GM18508 (cell line): Measurements from ENCODE around the gene ERVFRD-1.
"Not testable (repeated sequence)": the region's sequence is repeated elsewhere in the genome, so short reads cannot be mapped to it uniquely, and the experiment has no call there.

Source experiments
- ATAC-seq: cut with Tn5 transposase; IDR thresholded peaks from one replicate; pipeline ENCODE4 v1.9.1; 2021; ENCODE audit warnings: moderate number of reproducible peaks; ENCODE audit not compliant: insufficient read depth, unreplicated experiment

The ERVFRD-1 gene

GRCh38 chr6:11129908-11130565, 18.5 kb upstream of the ERVFRD-1 start:
- no peak for ATAC-seq

- ATAC-seq: no peak
These were observed 17.1 kb upstream of the ERVFRD-1 start for GRCh38 chr6:11128608-11129007.

DNA sequence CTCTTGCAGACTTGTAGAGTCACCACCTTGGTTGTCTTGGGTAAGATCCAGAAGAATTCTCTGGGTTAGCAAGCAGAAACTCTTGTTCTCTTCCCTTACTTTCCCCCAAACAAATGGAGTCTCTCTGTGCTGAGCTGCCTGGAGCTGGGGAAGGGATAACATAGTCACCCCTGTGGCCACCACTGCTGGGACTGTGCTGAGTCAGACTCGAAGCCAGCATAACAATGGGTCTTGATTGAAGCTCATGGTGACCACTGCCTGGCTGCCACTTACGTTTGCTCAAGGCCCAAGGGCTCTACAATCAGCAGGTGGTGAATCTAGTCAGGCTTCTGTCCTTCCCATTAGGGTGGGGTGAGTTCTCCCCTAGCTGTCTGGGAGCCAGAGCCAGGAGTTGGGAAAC, 15.4 kb upstream of the ERVFRD-1 start:
- no peak for ATAC-seq

GRCh38 chr6:11123978-11124377, 12.5 kb upstream of the ERVFRD-1 start:
- no peak for ATAC-seq

DNA sequence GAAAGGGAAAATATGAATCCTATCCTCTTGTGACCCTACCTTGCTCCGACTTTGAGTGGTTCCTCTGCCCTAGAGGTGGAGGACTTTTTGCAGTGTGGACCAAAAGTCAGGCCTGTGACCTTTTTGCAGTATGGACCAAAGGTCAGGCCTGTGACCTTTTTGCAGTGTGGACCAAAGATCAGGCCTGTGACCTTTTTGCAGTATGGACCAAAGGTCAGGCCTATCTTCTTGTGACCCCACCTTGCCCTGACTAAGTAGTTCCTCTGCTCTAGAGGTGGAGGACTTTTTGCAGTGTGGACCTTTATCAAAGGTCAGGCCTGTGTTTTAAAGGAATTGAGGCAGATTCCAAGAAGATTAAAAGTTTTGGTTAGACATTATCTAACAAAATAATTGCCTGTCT, 10.9 kb upstream of the ERVFRD-1 start:
- no peak for ATAC-seq

DNA sequence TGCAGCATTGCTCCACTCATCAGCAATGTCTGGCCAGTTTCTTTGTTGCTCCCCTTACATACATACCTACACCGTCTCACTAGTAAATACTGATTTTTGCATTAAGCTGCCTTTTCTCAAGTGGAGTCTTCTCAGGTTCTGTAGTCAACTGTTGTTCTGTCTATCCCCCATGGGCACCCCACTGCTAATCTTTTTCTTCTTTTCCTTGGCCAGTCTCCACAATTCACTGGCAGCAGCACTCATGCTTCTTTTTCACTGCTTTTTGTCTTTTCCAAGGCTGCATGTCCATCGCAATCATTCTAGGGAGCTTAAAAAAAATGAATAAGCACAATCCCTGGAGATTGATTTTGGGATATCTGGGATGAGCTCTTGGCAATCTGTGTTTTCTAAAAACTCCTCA, 10.3 kb upstream of the ERVFRD-1 start:
- no peak for ATAC-seq

GRCh38 chr6:11120271-11121005, 8.9 kb upstream of the ERVFRD-1 start:
- no peak for ATAC-seq

GRCh38 chr6:11115808-11116536, 4.4 kb upstream of the ERVFRD-1 start:
- ATAC-seq: not testable (repeated sequence)

DNA sequence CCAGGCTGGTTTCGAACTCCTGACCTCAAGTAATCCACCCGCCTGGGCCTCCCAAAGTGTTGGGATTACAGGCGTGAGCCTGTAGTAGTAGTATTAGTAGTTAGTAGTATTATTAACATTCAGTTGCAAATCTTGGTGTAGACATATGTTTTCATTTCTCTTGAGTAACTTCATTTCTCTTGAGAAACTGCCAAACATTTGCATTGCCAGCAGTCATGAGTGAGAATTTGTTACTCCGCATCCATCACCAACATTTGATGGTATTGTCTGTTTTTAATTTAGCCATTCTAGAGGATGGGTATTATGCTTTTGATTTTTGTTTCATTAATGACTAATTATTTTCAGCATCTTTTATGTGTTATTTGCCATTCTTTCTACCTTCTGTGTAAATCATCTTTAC, 1.5 kb upstream of the ERVFRD-1 start:
- ATAC-seq: no peak

GRCh38 chr6:11111769-11112437, 378 bp upstream of the ERVFRD-1 start:
- no peak for ATAC-seq

- ATAC-seq: no peak
These were observed 2.8 kb downstream of the ERVFRD-1 start for GRCh38 chr6:11108726-11109125.

DNA sequence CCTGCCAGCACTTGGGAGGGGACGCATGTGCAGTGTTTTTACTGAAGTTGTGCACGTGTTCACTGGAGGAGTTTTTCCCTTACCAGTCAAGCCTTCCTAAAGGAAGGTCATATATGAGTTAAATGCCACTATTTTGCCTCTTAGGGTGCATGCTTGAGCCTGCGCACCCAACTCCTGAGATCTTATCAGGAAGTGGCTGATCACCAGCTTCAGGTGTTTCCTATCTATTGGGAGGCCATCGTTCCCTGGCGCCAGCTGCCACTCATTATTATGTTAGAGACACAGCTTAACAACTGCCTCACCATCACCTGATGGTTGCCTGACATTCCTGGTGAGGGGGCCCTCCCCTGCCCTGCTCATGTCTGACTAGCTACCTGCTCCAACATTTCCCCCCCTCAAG, 8.5 kb downstream of the ERVFRD-1 start:
- ATAC-seq: no peak

DNA sequence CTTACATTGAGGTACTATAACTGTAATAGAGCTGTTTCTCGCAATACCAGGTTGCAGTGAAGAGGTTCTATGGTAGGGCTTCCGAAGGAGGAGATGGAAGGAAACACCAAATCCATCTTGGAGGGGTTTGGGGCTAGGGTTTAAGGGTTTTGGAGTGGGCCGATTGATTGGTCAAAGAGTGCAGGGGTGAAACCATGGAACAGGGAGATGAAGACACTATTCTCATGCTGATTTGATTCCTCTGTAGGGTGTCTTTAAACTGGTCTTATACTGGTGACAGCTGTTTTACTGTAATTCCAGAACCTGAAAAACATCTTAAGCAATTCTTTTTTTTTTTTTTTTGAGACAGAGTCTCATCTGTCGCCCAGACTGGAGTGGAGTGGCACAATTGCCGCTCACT, 10.1 kb downstream of the ERVFRD-1 start:
- no peak for ATAC-seq

GRCh38 chr6:11098004-11098403, 13.5 kb downstream of the ERVFRD-1 start:
- no peak for ATAC-seq

DNA sequence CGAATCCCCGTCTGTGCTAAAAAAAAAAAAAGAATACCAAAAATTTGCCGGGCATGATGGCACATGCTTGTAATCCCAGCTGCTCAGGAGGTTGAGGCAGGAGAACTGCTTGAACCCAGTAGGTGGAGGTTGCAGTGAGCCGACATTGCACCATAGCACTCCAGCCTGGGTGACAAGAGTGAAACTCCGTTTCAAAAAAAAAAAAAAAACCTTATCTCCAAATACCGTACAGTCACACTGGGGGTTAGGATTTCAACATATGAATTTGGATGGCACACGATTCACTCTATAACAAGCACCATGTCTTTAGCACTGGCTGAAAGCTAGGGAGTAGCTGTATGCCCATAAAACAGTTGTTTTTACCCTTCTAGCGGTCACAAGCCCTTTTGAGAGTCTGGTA, 14.0 kb downstream of the ERVFRD-1 start:
- no peak for ATAC-seq

GRCh38 chr6:11096109-11096508, 15.4 kb downstream of the ERVFRD-1 start:
- ATAC-seq: no peak

DNA sequence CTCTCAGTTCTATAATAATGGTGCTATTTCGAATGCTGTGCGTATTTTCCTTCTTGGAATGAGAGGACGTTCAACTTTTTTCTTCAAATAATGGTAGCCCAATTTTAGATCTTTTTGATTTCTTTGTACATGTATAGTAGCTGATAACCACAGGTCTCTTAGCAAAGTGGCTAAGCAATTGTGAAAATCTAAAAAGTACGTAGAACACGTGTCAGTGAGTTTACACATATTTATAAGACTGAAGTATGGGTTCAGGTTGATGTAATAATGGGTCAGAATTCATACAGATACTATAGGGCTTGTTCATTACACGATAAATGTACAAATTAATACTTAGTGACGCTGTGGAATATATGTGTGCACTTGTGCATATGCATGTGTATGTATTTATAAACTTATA, 16.6 kb downstream of the ERVFRD-1 start:
- ATAC-seq: no peak

DNA sequence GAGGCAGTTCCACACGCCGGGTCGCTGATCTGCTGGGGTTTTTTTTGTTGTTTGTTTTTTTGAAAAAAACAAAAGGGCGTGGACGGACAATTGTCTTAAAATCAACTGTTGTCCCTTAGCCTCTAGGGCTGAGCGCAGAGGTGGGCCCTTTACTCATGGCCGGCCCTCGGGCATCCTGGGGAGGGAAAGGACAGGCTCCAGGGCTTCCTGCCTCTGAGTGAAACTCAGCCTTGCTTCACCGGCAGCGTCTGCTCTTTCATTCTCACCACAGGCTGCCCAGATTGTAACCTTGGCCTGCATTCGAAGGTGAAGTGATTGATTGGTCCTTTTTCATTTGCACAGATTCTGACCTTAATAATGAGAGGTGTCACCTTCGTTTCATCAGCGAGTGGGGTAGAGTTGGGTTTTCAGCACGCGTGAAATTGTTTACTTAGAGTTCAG, 17.1 kb downstream of the ERVFRD-1 start:
- peak; percentile 25 for ATAC-seq

GRCh38 chr6:11093626-11094410, 17.7 kb downstream of the ERVFRD-1 start, which contains the start of gene SMIM13:
SMIM13 (plus strand) TSS chr6:11093834; CDS start chr6:11094314, 480 bp downstream.
- ATAC-seq: peak; percentile 86

GRCh38 chr6:11093376-11093625, 18.2 kb downstream of the ERVFRD-1 start:
- ATAC-seq: peak; percentile 14
